Omental fat pad (tissue), 4 donors: ENCODE results near the gene SKIC8. TPM values are rescaled to one million over a fixed set of nuclear protein-coding genes. Genes with fewer than 3 reads are reported as not detected.

Source experiments
- ATAC-seq: fragments of 150-250 bp; one replicate; pipeline ENCODE4 v1.9.1; 2016; ENCODE audit warnings: mild to moderate bottlenecking, moderate library complexity; ENCODE audit not compliant: low FRiP score
- DNase-seq: peaks from one replicate; pipeline ENCODE4 v3.0.0-alpha.2; 2019; ENCODE audit warnings: low spot score
- CTCF ChIP-seq, 3 donors: fragments of 450-650 bp; IDR thresholded peaks; one replicate each; pipeline ENCODE4 v1.5.1; 2016 to 2017; ENCODE audit warnings: antibody characterized with exemption in 3 of 3, mild to moderate bottlenecking in 3 of 3, moderate library complexity in 2 of 3
- total RNA-seq, 4 donors: library from RNA; depleted of rRNA; stranded (reverse); fragments of >200 nt; gene quantifications; one replicate each; pipeline ENCODE4 v1.1.0, GENCODE V29; 2016

The SKIC8 gene
- total RNA-seq, 4 donors from 2014 or later = 40.1 to 72.4 (median 65.4) TPM

- no peak for DNase-seq
Measured at GRCh38 chr15:78301326-78301725, 1.9 kb upstream of the SKIC8 start.

GRCh38 chr15:78292219-78292618 lies 7.2 kb downstream of the SKIC8 start:
- no peak for TF ChIP-seq CTCF (IDR thresholded peaks at IDR 0.05)
- no peak for ATAC-seq

More at GRCh38 chr15:78301326-78301725, 1.9 kb upstream of the SKIC8 start:
- TF ChIP-seq CTCF (IDR thresholded peaks at IDR 0.05) = no peak
- no peak for ATAC-seq

GRCh38 chr15:78291698-78292097 lies 7.7 kb downstream of the SKIC8 start:
- no peak for TF ChIP-seq CTCF (IDR thresholded peaks at IDR 0.05)
- ATAC-seq (no peak), DNase-seq (no peak)

More at GRCh38 chr15:78292219-78292618, 7.2 kb downstream of the SKIC8 start:
- DNase-seq = no peak

DNA sequence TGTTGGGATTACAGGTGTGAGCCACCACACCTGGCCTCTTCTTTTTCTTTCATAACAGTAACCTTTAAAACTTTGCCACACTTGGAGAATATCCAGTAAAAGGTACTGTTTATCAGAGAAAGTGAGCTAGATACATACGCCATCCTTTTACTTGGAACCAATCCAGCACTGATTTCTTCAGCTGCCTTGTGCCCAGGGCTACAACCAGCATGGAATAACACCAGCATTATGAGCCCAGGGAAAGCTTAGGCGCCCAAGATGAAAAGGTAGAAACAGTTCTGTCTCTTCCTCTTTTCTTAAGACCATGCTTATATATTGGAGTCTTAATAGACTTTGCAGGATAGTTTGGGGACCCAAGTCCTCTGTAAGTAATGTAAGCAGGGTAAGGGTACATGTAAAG lies 8.4 kb downstream of the SKIC8 start:
- no peak for DNase-seq
- no peak for ATAC-seq
- TF ChIP-seq CTCF (IDR thresholded peaks at IDR 0.05) = no peak

- no peak for ATAC-seq
- no peak for DNase-seq
- TF ChIP-seq CTCF (IDR thresholded peaks at IDR 0.05) = no peak
Measured at GRCh38 chr15:78290222-78290621, 9.2 kb downstream of the SKIC8 start.

GRCh38 chr15:78284758-78285157 lies 14.7 kb downstream of the SKIC8 start:
- no peak for TF ChIP-seq CTCF (IDR thresholded peaks at IDR 0.05)

GRCh38 chr15:78282324-78282723 lies 17.1 kb downstream of the SKIC8 start:
- no peak for TF ChIP-seq CTCF (IDR thresholded peaks at IDR 0.05)
- DNase-seq (no peak), ATAC-seq (no peak)

More at GRCh38 chr15:78284758-78285157, 14.7 kb downstream of the SKIC8 start:
- ATAC-seq (no peak), DNase-seq (no peak)
